ENCODE measurements around the gene KLHL36. TPM values are rescaled to one million over a fixed set of nuclear protein-coding genes. Genes with fewer than 3 reads are reported as not detected.
"Not testable (repeated sequence)": the region's sequence is repeated elsewhere in the genome, so short reads cannot be mapped to it uniquely, and the experiment has no call there.

Gene KLHL36
- total and polyA plus RNA-seq, 5 donors = 17.2 to 47.2 (median 39.5) TPM

DNA sequence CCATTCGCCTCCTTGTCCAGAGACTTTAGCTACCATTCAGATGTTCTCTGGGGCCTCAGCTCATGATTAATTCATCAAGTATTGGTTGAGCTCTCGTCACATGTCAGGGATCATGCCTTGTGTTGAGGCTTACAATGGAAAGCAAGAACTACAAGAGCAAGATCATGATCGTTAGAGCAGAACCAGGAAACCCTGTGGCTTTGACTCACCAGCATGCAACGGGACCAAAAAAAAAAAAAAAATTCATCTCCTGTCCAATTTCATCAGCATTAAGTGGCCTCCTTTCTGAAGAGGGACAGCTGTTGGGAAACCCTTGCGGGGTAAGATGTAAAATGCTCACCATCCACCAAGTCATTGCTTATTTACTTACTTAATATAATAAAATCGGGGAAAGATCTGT, 39.4 kb downstream of the KLHL36 start:
- no peak for DNase-seq
- intact Hi-C loops (cut with DNase I) = no loop called here
- Histone ChIP-seq H3K9me3 (ENCODE audit: control insufficient read depth, low read length) (no peaks in the 10 kb centered on the region), H3K27me3 (ENCODE audit: control insufficient read depth, insufficient read depth) (no peaks in the 10 kb centered on the region), H3K27ac (ENCODE audit: low read length) (no peak overlapping the region), H3K4me3 (ENCODE audit: low read length) (no peak overlapping the region), H3K4me1 (ENCODE audit: control insufficient read depth, insufficient read depth, low read length) (no peaks in the 10 kb centered on the region)
- ATAC-seq = peak in 1 of 2 donors; percentile 41
- WGBS = 69% methylated on average over 6 of the region's 6 CpGs

DNA sequence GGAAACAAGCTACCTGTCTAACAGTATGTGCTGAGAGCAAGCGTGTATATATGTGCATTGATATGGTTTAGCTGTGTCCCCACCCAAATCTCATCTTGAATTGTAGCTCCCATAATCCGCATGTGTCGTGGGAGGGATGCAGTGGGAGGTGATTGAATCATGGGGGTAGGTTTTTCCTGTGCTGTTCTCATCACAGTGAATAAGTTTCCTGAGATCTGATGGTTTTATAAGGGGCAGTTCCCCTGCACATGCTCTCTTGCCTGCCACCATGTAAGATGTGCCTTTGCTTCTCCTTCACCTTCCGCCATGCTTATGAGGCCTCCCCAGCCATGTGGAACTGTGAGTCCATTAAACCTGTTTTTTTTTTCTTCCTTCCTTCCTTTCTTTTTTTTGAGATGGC, 39.9 kb downstream of the KLHL36 start:
- intact Hi-C loops (cut with DNase I); H3K4me3 ChIP-seq (ENCODE audit: low read length); DNase-seq: not testable (repeated sequence)

DNA sequence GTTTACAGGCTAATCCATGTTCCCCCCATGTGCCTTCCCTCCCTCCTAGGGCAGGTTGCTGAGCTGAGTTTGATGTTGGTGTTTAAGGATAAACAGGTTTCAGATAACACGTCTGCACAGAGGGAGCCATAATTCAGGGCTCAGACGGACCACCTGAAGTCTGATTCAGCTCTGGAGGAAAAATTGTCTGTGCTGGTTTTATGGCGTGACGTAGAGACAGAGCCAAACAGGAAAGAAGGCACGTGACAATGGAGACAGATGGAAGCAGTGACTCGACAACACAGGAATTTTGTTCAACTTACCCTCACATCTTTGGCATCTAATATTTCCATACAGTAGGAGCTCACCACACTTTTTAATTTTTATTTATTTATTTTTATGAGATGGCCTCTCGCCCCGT, 40.8 kb downstream of the KLHL36 start:
- H3K9me3 ChIP-seq (ENCODE audit: control insufficient read depth, low read length) = no peaks in the 10 kb centered on the region
- no peaks in the 10 kb centered on the region for H3K4me1 ChIP-seq (ENCODE audit: control insufficient read depth, insufficient read depth, low read length)
- no peak overlapping the region for H3K27ac ChIP-seq (ENCODE audit: low read length)
- H3K4me3 ChIP-seq (ENCODE audit: low read length) = no peak overlapping the region
- 66% methylated on average over 8 of the region's 8 CpGs for WGBS
- DNase-seq (no peak), ATAC-seq (no peak)
- intact Hi-C loops (cut with DNase I) = no loop called here
- no peaks in the 10 kb centered on the region for H3K27me3 ChIP-seq (ENCODE audit: control insufficient read depth, insufficient read depth)

More for the DNA sequence above, 39.9 kb downstream of the KLHL36 start:
- H3K9me3 ChIP-seq (ENCODE audit: control insufficient read depth, low read length); ATAC-seq; H3K4me1 ChIP-seq (ENCODE audit: control insufficient read depth, insufficient read depth, low read length); H3K27ac ChIP-seq (ENCODE audit: low read length); H3K27me3 ChIP-seq (ENCODE audit: control insufficient read depth, insufficient read depth): not testable (repeated sequence)
- WGBS = 96% methylated on average over 4 of the region's 4 CpGs

DNA sequence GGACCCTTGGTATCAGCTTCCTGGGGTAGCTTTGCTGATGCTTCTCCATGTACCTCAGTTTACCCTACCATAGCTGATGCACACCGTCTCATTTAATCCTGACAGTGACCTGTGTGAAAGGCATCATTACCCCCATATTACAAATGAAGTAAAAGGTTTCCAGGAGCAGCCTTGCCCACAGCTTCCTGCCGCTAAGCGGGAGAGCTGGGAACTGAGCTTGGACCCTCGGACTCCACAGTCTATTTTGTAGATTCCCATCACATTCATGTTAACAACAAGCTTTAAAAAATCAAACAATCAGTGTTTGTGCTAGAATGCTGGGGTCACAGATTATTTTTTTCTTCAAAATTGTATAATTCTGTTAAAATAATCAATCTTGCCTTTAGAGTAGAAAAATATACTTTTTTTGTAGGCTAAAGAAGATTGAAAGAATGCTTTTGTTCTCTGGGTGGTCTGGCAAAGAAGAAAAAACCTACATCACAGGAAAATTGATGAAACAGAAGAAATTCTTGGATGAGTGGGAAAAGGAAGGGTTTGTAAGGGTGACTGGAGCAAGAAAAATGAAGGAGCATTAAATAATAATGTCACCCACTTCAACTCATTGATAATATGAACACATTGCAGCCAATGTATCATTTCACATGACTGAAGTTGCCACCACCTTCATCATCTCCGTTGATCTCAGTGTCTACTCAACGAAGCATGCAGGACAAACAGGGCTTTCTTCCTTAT, 41.9 kb downstream of the KLHL36 start:
- H3K27ac ChIP-seq (ENCODE audit: low read length) = no peak overlapping the region
- no peaks in the 10 kb centered on the region for H3K9me3 ChIP-seq (ENCODE audit: control insufficient read depth, low read length)
- DNase-seq (no peak), ATAC-seq (no peak)
- no peaks in the 10 kb centered on the region for H3K27me3 ChIP-seq (ENCODE audit: control insufficient read depth, insufficient read depth)
- H3K4me1 ChIP-seq (ENCODE audit: control insufficient read depth, insufficient read depth, low read length) = no peaks in the 10 kb centered on the region
- no peak overlapping the region for H3K4me3 ChIP-seq (ENCODE audit: low read length)
- intact Hi-C loops (cut with DNase I) = no loop called here
- WGBS = 84% methylated on average over 6 of the region's 6 CpGs

DNA sequence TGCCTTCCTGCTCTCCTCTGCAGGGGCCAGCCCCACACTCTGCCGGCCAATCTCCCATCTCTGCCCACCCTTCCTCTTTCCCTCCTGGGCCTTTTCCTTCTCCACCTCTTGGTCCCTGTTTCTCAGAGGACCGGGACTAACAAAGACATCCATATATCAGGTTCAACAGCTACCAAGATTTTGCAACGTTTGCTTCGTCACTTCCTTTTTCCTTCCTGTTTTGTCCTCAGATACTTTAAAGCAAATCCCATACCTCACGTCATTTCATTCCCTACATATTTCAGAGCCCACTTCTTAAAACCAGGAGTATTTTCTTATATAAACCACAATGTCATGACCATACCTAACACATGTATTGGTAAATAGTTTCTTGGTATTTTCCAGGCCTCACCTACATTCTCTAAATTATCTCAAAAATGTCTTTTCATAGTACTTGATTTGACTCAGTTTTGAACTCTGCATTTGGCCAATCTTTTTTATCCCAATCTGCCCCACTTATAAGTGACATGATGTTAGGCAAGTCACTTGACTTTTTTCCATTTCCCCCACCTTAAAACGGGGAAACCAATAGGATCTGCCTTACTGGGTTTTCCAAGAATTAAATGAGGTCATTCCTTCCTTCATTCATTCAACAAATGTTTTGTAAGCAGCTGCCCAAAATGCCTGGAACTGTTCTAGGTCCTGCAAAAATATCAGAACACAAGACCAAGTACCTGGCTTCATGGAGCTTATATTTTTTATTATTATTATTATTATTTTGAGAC, 44.3 kb downstream of the KLHL36 start:
- Histone ChIP-seq H3K4me1 (ENCODE audit: control insufficient read depth, insufficient read depth, low read length) (no peaks in the 10 kb centered on the region), H3K27ac (ENCODE audit: low read length) (no peak overlapping the region), H3K27me3 (ENCODE audit: control insufficient read depth, insufficient read depth) (no peaks in the 10 kb centered on the region), H3K4me3 (ENCODE audit: low read length) (no peak overlapping the region), H3K9me3 (ENCODE audit: control insufficient read depth, low read length) (no peaks in the 10 kb centered on the region)
- intact Hi-C loops (cut with DNase I) = no loop called here
- 57% methylated on average over 6 of the region's 6 CpGs for WGBS
- DNase-seq (no peak), ATAC-seq (no peak)

DNA sequence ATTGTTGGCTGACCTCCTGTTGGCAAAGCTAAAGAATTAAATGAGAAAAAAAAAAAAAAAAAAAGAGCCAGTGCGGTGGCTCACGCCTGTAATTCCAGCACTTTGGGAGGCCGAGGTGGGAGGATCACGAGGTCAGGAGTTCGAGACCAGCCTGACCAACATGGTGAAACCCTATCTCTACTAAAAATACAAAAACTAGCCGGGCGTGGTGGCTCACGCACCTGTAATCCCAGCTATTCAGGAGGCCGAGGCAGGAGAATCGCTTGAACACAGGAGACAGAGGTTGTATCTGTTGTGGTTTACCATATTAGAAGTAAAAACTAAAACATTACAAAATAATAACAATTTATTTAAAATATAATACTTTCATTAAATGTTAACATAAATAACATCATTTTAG, 45.6 kb downstream of the KLHL36 start:
- H3K4me1 ChIP-seq (ENCODE audit: control insufficient read depth, insufficient read depth, low read length); ATAC-seq; DNase-seq; H3K9me3 ChIP-seq (ENCODE audit: control insufficient read depth, low read length); H3K27ac ChIP-seq (ENCODE audit: low read length); H3K4me3 ChIP-seq (ENCODE audit: low read length); H3K27me3 ChIP-seq (ENCODE audit: control insufficient read depth, insufficient read depth); intact Hi-C loops (cut with DNase I): not testable (repeated sequence)
- WGBS = 95% methylated on average over 10 of the region's 10 CpGs

DNA sequence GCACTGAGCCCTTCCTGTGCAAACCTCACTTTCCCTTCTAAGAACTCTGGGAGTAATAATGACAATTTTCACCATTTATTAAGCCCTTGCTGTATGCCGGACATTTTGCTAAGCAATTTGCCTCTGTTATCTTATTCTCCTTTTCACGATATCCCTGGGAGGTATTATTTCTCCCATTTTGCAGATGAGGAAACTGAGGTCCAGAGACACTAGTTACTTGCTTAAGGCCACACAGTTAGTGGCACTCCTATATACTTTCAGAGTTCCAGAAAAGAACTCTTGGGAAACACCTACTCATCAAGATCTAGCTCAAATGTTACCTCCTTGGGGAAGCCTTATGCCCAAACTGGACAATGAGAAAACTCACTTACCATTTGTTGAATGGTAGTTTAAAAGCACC, 46.7 kb downstream of the KLHL36 start:
- H3K27me3 ChIP-seq (ENCODE audit: control insufficient read depth, insufficient read depth) = no peaks in the 10 kb centered on the region
- 94% methylated on average over 2 of the region's 2 CpGs for WGBS
- DNase-seq (no peak), ATAC-seq (no peak)
- H3K27ac ChIP-seq (ENCODE audit: low read length) = no peak overlapping the region
- intact Hi-C loops (cut with DNase I) = no loop called here
- no peak overlapping the region for H3K4me3 ChIP-seq (ENCODE audit: low read length)
- H3K4me1 ChIP-seq (ENCODE audit: control insufficient read depth, insufficient read depth, low read length) = no peaks in the 10 kb centered on the region
- H3K9me3 ChIP-seq (ENCODE audit: control insufficient read depth, low read length) = no peaks in the 10 kb centered on the region

DNA sequence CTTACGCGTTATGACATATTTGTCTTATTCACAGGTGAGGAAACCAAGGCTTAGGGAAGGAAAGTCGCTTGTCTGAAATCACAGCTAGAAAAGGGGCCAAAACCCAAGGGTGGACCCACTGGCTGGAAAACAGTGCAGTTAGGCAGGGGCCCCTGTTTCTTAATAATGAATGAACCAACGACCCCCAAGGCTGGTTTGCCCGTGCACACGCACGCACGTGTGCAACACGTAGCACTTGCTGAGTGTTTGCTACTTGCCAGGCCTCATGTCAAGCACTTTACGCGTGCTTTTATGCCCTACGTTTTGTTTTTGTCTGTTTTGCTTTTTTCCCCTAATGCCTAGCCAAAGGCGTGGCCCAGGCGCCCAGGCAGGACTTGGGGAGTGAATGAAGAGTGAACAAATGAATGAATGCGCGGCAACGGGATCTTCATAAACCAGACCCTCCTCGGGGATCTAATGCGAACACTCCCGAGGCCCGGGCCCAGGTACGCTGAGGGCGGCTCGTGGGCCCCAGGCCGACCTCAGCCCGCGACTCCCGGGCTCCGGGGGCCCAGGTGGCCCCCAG, 50.9 kb downstream of the KLHL36 start:
- intact Hi-C loops (cut with DNase I) = no loop called here
- ATAC-seq (peak in 1 of 2 donors; percentile 53), DNase-seq (no peak)
- Histone ChIP-seq H3K27ac (ENCODE audit: low read length) (no peak overlapping the region), H3K27me3 (ENCODE audit: control insufficient read depth, insufficient read depth) (no peaks in the 10 kb centered on the region), H3K4me1 (ENCODE audit: control insufficient read depth, insufficient read depth, low read length) (no peaks in the 10 kb centered on the region), H3K4me3 (ENCODE audit: low read length) (peak overlapping the region; percentile 87), H3K9me3 (ENCODE audit: control insufficient read depth, low read length) (no peaks in the 10 kb centered on the region)
- 22% methylated on average over 29 of the region's 29 CpGs for WGBS

DNA sequence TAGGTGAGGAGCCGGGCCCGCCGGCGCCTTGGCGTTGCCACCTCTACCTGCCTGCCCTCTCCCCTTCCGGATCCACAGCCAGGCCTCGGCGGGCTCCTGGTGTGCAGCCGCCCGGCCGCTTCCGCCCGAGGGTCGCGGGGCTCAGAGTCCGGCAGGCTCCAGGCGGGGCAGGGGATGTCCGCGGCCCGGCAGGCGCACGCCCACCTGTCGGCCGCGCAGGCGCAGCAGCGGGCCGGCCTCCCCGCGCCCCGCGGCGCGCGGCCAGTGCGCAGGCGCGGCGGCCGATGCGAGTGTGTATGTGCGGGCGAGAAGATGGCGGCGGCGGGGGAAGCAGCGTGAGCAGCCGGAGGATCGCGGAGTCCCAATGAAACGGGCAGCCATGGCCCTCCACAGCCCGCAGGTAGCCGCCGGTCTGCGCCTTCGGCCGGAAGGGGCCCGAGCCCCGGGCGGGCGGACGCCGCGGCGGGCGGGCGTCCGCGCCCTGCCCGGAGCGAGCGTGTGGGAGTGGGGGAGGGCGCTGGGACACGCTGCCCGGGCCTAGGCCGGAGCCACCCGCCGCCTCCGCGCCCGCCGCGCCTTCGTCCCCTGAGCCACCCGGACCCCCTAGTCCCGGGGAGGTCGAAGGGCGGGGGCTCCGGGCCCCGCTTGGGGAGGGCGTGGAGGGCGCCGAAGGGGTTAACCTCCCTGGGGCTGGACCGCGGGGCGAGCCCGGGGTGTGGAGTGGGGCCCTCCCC, 51.6 kb downstream of the KLHL36 start, which contains the start of gene USP10:
Gene USP10, plus strand, starts transcription at position 289 of the 734 bp plus-strand sequence. Its CDS starts 91 bp downstream, at position 380.
- Histone ChIP-seq H3K9me3 (ENCODE audit: control insufficient read depth, low read length) (no peaks in the 10 kb centered on the region), H3K27me3 (ENCODE audit: control insufficient read depth, insufficient read depth) (no peaks in the 10 kb centered on the region), H3K4me1 (ENCODE audit: control insufficient read depth, insufficient read depth, low read length) (no peaks in the 10 kb centered on the region), H3K4me3 (ENCODE audit: low read length) (peak within 1 kb of the TSS; percentile 87), H3K27ac (ENCODE audit: low read length) (peak within 1 kb of the TSS; percentile 49)
- WGBS = under 1% methylated on average over 97 of the region's 97 CpGs
- intact Hi-C loops (cut with DNase I) = no loop called here
- ATAC-seq (peak; percentile 88 to 91), DNase-seq (peak; percentile 81 to 94 (median 92))

DNA sequence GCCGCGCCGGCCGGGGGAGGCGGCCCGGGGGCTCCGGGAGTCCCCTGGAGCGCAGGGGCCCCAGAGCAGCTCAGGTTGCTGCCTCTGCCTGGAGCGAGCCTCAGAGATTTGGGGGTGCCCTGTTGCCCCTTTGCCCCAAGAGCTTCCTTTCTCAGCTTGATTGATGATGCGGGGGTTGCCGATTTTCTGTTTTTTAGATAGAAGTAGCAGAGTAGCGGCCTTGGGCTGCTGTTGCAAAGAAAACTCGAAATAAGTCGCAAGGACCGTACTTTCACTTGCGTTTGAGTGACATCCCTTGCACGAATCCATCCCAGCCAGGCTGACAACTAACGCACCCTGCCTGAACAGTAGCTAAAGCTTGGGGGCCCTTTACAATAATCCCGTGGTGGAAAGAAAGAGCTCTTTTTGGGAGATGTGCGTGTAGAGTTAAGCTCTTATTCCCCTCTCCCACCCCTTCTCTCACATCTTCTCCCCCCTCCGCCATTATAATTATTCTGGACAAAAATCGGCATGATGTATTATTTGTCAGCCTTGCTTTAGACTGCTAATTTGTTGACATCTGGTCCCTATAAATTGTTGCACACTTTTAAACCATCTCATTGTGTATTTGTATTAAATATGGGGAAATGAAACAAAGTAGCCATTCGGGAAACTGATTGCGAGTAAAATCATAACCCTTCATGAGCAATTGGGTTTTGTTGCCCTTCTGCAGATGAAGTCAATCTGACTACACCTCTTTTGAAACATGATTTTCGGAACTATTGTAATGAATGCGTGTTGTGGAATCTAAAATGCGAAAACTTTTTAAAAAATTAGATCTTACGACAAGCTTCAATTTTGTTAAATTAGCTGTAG, 52.4 kb downstream of the KLHL36 start:
- WGBS = 6% methylated on average over 28 of the region's 28 CpGs
- ATAC-seq = peak; percentile 21 to 34
- H3K4me1 ChIP-seq (ENCODE audit: control insufficient read depth, insufficient read depth, low read length) = no peaks in the 10 kb centered on the region

More for the DNA sequence above, 52.4 kb downstream of the KLHL36 start:
- Histone ChIP-seq H3K9me3 (ENCODE audit: control insufficient read depth, low read length) (no peaks in the 10 kb centered on the region), H3K27me3 (ENCODE audit: control insufficient read depth, insufficient read depth) (no peaks in the 10 kb centered on the region), H3K27ac (ENCODE audit: low read length) (peak overlapping the region; percentile 49), H3K4me3 (ENCODE audit: low read length) (peak overlapping the region; percentile 87)
- intact Hi-C loops (cut with DNase I) = no loop called here
- peak in 1 of 3 donors; percentile 49 for DNase-seq
